Tibial nerve (tissue), 4 donors: ENCODE measurements around the gene ATP1B2. TPM values are rescaled to one million over a fixed set of nuclear protein-coding genes. Genes with fewer than 3 reads are reported as not detected.
A peak's percentile ranks its signal among the peaks of the same experiment; 100 is the strongest.

Experiments
- DNase-seq, 2 donors: peaks; one replicate each; pipeline ENCODE4 v3.0.0-alpha.2; 2019; ENCODE audit warnings: low spot score in 2 of 2
- H3K27ac ChIP-seq, 4 donors: fragments of 200-600 bp; sonication (generic) in 3 of 4; one replicate each; pipeline ENCODE4 v1.5.1; 2017 to 2019; ENCODE audit warnings: mild to moderate bottlenecking in 1 of 4
- H3K27me3 ChIP-seq, 2 donors: fragments of 200-600 bp; sonication (generic) in 1 of 2; one replicate each; pipeline versions ENCODE4 v1.5.1 to v1.6.0; 2017 to 2019
- H3K36me3 ChIP-seq, 3 donors: fragments of 200-600 bp; sonication (generic); one replicate each; pipeline ENCODE4 v1.5.1; 2018 to 2019
- H3K4me1 ChIP-seq, 4 donors: fragments of 200-600 bp; sonication (generic) in 3 of 4; one replicate each; pipeline ENCODE4 v1.5.1; 2017 to 2019
- H3K4me3 ChIP-seq, 4 donors: fragments of 200-600 bp; sonication (generic) in 3 of 4; one replicate each; pipeline ENCODE4 v1.5.1; 2017 to 2019; ENCODE audit warnings: mild to moderate bottlenecking in 1 of 4, moderate library complexity in 1 of 4
- H3K9me3 ChIP-seq, 4 donors: fragments of 200-600 bp; sonication (generic) in 3 of 4; one replicate each; pipeline ENCODE4 v1.5.1; 2017 to 2019
- CTCF ChIP-seq, 5 experiments: fragments of 200-600 bp in 3 of 5; fragments of 450-650 bp in 2 of 5; sonication (generic) in 3 of 5; IDR thresholded peaks; one replicate each; pipeline ENCODE4 v1.5.1; 2016 to 2019; ENCODE audit warnings: antibody characterized with exemption in 5 of 5, mild to moderate bottlenecking in 3 of 5, moderate library complexity in 2 of 5
- EP300 ChIP-seq, 2 donors: sonication (generic); formaldehyde crosslinking; IDR thresholded peaks; one replicate each; pipeline ENCODE4 v1.6.1; 2017; ENCODE audit warnings: antibody characterized with exemption in 2 of 2, mild to moderate bottlenecking in 1 of 2
- POLR2A ChIP-seq, 2 donors: fragments of 450-650 bp; IDR thresholded peaks; one replicate each; pipeline ENCODE4 v1.6.1; 2017; ENCODE audit warnings: antibody characterized with exemption in 2 of 2, mild to moderate bottlenecking in 2 of 2, moderate library complexity in 2 of 2
- WGBS, 2 donors: methylation state at CpG; one replicate each; pipeline ENCODE4 v1.1.5; 2018; 5-methylcytosine and 5-hydroxymethylcytosine counted together
- total RNA-seq, 4 donors: library from RNA; depleted of rRNA; stranded (reverse); fragments of >200 nt; gene quantifications; one replicate each; pipeline ENCODE4 v1.1.0, GENCODE V29; 2016

ATP1B2 gene
- 1 to 10 TPM; 1.5 to 3.9 (median 1.9) TPM for total RNA-seq

GRCh38 chr17:7650509-7651096 is at the start of gene ATP1B2:
Gene ATP1B2 (plus strand): TSS chr17:7650926. CDS start chr17:7651519, 593 bp downstream.
- peak within 1 kb of the TSS; percentile 28 to 62 (median 52) for H3K4me3 ChIP-seq
- H3K36me3 ChIP-seq = no peaks in the 10 kb centered on the region
- 2% methylated on average over 26 to 34 of the region's 34 CpGs for WGBS, 2 donors
- TF ChIP-seq CTCF (IDR thresholded peaks at IDR 0.05) (no peak), POLR2A (IDR thresholded peaks at IDR 0.05) (no peak), EP300 (IDR thresholded peaks at IDR 0.05) (no peak)
- peaks cover 0 to 45% of the 10 kb centered on the region in 2 donors for H3K27me3 ChIP-seq
- H3K9me3 ChIP-seq = no peaks in the 10 kb centered on the region
- peak within 1 kb of the TSS; percentile 1 to 88 (median 74) for H3K27ac ChIP-seq
- DNase-seq = peak; percentile 24 to 25
- H3K4me1 ChIP-seq = peaks cover 0 to 25% (median 16%) of the 10 kb centered on the region in 4 donors

GRCh38 chr17:7606280-7606679 is 44.4 kb upstream of the ATP1B2 start:
- TF ChIP-seq EP300 (IDR thresholded peaks at IDR 0.05) (no peak), POLR2A (IDR thresholded peaks at IDR 0.05) (no peak), CTCF (IDR thresholded peaks at IDR 0.05) (no peak)
- WGBS, 2 donors = 86 to 90% methylated on average over 4 of the region's 4 CpGs
- no peaks in the 10 kb centered on the region for H3K9me3 ChIP-seq
- H3K4me1 ChIP-seq = peaks cover 0 to 17% (median 2%) of the 10 kb centered on the region in 4 donors
- no peak overlapping the region for H3K27ac ChIP-seq
- H3K4me3 ChIP-seq = no peak overlapping the region
- H3K36me3 ChIP-seq = peaks cover 2 to 50% (median 5%) of the 10 kb centered on the region in 3 donors
- DNase-seq = no peak
- no peaks in the 10 kb centered on the region for H3K27me3 ChIP-seq

GRCh38 chr17:7610641-7611040 is 40.1 kb upstream of the ATP1B2 start:
- H3K4me1 ChIP-seq = peaks cover 0 to 47% (median 24%) of the 10 kb centered on the region in 4 donors
- no peaks in the 10 kb centered on the region for H3K27me3 ChIP-seq
- peaks cover 0 to 6% (median 0%) of the 10 kb centered on the region in 3 donors for H3K36me3 ChIP-seq
- no peak for DNase-seq
- 94 to 98% methylated on average over 2 of the region's 2 CpGs for WGBS, 2 donors
- no peak overlapping the region for H3K27ac ChIP-seq
- no peaks in the 10 kb centered on the region for H3K9me3 ChIP-seq
- no peak overlapping the region for H3K4me3 ChIP-seq
- no peak for TF ChIP-seq CTCF (IDR thresholded peaks at IDR 0.05)
- TF ChIP-seq EP300 (IDR thresholded peaks at IDR 0.05) = no peak
- TF ChIP-seq POLR2A (IDR thresholded peaks at IDR 0.05) = no peak

- no peaks in the 10 kb centered on the region for H3K27me3 ChIP-seq
- H3K9me3 ChIP-seq = no peaks in the 10 kb centered on the region
- TF ChIP-seq EP300 (IDR thresholded peaks at IDR 0.05) (no peak), CTCF (IDR thresholded peaks at IDR 0.05) (no peak), POLR2A (IDR thresholded peaks at IDR 0.05) (no peak)
- H3K36me3 ChIP-seq = no peaks in the 10 kb centered on the region
- no peak overlapping the region for H3K4me3 ChIP-seq
- no peak for DNase-seq
- WGBS, 2 donors = 49 to 51% methylated on average over 3 of the region's 3 CpGs
- no peak overlapping the region for H3K27ac ChIP-seq
- peaks cover 0 to 47% (median 24%) of the 10 kb centered on the region in 4 donors for H3K4me1 ChIP-seq
Observed at GRCh38 chr17:7611635-7612293, 39.0 kb upstream of the ATP1B2 start.

- WGBS, 2 donors = 86 to 93% methylated on average over 1 of the region's 1 CpG
- Histone ChIP-seq H3K36me3 (no peaks in the 10 kb centered on the region), H3K9me3 (no peaks in the 10 kb centered on the region), H3K4me3 (no peak overlapping the region), H3K27me3 (no peaks in the 10 kb centered on the region), H3K4me1 (peaks cover 0 to 47% (median 24%) of the 10 kb centered on the region in 4 donors), H3K27ac (no peak overlapping the region)
- TF ChIP-seq EP300 (IDR thresholded peaks at IDR 0.05) (no peak), CTCF (IDR thresholded peaks at IDR 0.05) (no peak), POLR2A (IDR thresholded peaks at IDR 0.05) (no peak)
- DNase-seq = no peak
Observed at GRCh38 chr17:7612294-7612640, 38.5 kb upstream of the ATP1B2 start.
